ENCODE data around the gene PRRC2A.
A peak's percentile ranks its signal among the peaks of the same experiment; 100 is the strongest.

PRRC2A gene

DNA sequence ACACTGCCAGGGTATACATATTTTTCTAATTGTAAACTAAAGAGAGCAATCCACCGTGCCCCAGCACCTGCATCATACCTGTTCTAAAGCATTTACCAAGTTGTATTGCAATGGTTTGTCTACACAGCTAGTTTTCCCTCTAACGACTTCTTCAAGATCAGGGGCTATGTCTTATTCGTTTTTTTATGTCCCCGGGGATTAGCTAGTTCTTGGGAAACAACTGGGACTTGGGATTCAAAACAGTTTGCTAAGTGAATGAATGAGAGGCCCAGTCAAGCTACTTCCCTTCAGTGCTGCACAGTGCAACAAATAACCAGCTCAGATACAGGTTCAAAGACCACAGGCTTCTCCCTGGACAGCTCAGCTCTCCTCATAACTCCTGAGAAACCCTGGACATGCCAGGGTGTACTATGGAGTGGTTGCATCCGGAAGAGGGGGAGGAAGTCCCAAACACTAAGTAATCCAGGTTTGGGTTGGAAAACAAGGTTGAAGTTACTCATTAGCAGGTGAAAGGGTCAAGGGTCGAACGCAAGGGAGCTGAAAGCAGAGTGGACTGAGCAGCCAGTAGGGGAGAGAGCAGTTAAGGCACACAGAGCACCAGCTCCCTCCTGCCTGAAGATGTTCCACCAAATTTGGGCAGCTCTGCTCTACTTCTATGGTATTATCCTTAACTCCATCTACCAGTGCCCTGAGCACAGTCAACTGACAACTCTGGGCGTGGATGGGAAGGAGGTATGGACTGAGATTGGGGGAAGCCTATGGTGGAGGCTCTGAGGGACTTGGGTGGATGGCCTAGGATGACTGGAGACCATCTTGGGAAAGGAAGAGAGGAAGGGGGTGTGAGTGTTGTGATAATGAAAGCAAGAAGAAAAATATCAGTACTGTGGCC lies 35.1 kb downstream of the PRRC2A start, which contains the start of gene APOM:
Gene APOM (plus strand): TSS at position 546 of the 889 bp plus-strand sequence. CDS start 73 bp downstream, at position 619.
- Histone ChIP-seq H2AFZ (ENCODE audit: low read length, unreplicated experiment) (no peak within 1 kb of the TSS), H3K4me3 (ENCODE audit: low read depth, low read length) (no peak within 1 kb of the TSS), H3K27ac (ENCODE audit: low read depth, low read length) (no peak within 1 kb of the TSS), H3K36me3 (ENCODE audit: insufficient read depth, low read length) (no peaks in the 10 kb centered on the region), H3K27me3 (ENCODE audit: insufficient read depth, low read length) (no peaks in the 10 kb centered on the region), H3K4me1 (ENCODE audit: control insufficient read depth, insufficient read depth, low read length, unreplicated experiment) (peaks cover 21% of the 10 kb centered on the region), H3K79me2 (ENCODE audit: control insufficient read depth, insufficient read depth, low read length, unreplicated experiment) (peaks cover 50% of the 10 kb centered on the region)

DNA sequence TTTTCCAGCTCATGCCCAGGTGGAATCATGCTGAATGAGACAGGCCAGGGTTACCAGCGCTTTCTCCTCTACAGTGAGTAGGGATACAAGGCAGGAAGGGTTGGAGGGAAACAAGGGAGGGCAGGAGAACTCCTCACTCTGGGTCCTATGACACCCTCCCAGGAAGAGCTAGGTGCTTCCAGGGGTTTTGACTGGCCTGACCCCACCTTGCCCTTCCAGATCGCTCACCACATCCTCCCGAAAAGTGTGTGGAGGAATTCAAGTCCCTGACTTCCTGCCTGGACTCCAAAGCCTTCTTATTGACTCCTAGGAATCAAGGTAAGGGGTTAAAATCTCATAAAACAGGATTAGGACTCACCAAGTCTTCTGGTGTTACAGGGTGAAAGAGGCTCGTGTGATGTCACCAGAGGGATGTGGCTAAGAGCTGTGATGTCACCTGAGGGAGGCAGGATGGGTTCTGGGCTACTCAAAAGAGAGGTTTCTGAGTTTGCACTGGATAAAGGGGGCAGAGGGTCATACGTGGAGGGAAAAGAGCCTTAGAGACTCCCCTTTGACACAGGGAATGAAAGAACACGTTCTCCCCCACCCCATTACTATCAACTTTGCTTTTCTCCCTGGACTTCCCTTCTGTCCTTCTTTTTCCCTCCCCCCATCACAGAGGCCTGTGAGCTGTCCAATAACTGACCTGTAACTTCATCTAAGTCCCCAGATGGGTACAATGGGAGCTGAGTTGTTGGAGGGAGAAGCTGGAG lies 37.1 kb downstream of the PRRC2A start:
- no peak overlapping the region for H3K4me3 ChIP-seq (ENCODE audit: low read depth, low read length)
- H3K36me3 ChIP-seq (ENCODE audit: insufficient read depth, low read length): 0 out of 2 replicates have a peak, but pooled peaks cover 4% of the 10 kb centered on the region
- peaks cover 16% of the 10 kb centered on the region for H3K4me1 ChIP-seq (ENCODE audit: control insufficient read depth, insufficient read depth, low read length, unreplicated experiment)
- no peak overlapping the region for H3K27ac ChIP-seq (ENCODE audit: low read depth, low read length)
- H3K27me3 ChIP-seq (ENCODE audit: insufficient read depth, low read length): no peaks in the 10 kb centered on the region
- H2AFZ ChIP-seq (ENCODE audit: low read length, unreplicated experiment): no peak overlapping the region
- H3K79me2 ChIP-seq (ENCODE audit: control insufficient read depth, insufficient read depth, low read length, unreplicated experiment): peaks cover 46% of the 10 kb centered on the region

DNA sequence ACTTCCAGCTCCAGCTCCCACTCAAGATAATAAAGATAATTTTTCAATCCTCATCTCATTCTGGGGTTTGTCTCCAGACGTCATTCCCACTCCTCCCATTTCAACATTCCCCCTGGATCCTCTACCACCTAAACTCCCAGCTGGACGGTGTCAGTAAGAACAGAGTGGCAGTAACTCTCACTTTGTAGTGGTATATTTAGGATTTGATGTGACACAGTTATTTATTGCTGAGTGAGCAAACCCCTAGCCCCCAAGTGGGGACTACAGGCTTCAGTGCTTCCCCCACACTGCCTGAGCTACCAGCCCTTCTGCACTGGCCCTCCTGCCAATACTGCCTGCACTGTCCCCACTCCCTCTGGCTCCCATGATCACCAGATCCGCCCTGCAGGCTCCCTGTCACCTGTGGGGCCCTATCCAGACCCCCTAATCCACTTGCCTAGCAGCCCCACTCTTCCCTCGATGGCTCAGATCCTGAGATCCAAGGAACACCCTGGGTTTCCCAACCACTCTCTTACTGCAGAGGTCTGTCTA lies 37.7 kb downstream of the PRRC2A start:
- Histone ChIP-seq H3K36me3 (ENCODE audit: insufficient read depth, low read length) (0 out of 2 replicates have a peak, but pooled peaks cover 4% of the 10 kb centered on the region), H3K27me3 (ENCODE audit: insufficient read depth, low read length) (no peaks in the 10 kb centered on the region), H2AFZ (ENCODE audit: low read length, unreplicated experiment) (no peak overlapping the region), H3K4me1 (ENCODE audit: control insufficient read depth, insufficient read depth, low read length, unreplicated experiment) (peaks cover 16% of the 10 kb centered on the region), H3K79me2 (ENCODE audit: control insufficient read depth, insufficient read depth, low read length, unreplicated experiment) (peaks cover 51% of the 10 kb centered on the region), H3K27ac (ENCODE audit: low read depth, low read length) (no peak overlapping the region), H3K4me3 (ENCODE audit: low read depth, low read length) (no peak overlapping the region)

DNA sequence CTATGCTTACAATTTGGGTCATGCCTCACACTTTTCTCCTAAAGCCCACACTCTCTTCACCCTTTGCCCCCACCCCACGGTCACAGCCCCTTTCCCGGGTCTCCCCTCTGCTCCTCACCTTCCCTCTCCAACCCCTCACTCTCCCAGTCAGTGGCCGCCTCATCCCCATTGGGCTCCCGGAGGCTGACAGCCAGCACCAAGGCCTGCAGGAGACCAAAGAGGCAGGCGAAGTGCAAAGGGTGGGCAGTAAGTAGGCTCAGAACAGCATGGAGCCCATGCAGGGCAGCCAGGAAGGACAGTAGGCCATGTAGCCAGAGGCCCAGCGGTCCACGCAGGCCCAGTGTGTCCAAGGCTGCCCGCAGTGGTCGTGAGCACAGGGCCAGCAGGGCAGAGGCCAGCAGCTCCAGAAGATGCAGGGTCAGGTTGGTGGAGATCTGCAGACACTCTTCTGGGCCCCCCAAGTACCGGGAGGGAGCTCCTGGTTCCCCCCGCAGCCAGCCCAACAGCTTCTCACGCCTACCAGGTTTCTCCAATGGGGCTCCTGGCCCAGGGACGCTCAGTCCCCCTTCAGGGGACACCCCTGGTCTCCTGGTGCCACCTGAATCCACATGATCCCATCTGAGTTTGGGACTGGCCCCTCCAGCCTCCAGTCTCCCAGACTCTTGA lies 38.6 kb downstream of the PRRC2A start:
- no peak overlapping the region for H3K27ac ChIP-seq (ENCODE audit: low read depth, low read length)
- peaks cover 60% of the 10 kb centered on the region for H3K79me2 ChIP-seq (ENCODE audit: control insufficient read depth, insufficient read depth, low read length, unreplicated experiment)
- H3K4me1 ChIP-seq (ENCODE audit: control insufficient read depth, insufficient read depth, low read length, unreplicated experiment): peaks cover 14% of the 10 kb centered on the region
- 0 out of 2 replicates have a peak, but pooled peaks cover 4% of the 10 kb centered on the region for H3K36me3 ChIP-seq (ENCODE audit: insufficient read depth, low read length)
- H3K27me3 ChIP-seq (ENCODE audit: insufficient read depth, low read length): no peaks in the 10 kb centered on the region
- H2AFZ ChIP-seq (ENCODE audit: low read length, unreplicated experiment): no peak overlapping the region
- peak overlapping the region; percentile 91 for H3K4me3 ChIP-seq (ENCODE audit: low read depth, low read length)

DNA sequence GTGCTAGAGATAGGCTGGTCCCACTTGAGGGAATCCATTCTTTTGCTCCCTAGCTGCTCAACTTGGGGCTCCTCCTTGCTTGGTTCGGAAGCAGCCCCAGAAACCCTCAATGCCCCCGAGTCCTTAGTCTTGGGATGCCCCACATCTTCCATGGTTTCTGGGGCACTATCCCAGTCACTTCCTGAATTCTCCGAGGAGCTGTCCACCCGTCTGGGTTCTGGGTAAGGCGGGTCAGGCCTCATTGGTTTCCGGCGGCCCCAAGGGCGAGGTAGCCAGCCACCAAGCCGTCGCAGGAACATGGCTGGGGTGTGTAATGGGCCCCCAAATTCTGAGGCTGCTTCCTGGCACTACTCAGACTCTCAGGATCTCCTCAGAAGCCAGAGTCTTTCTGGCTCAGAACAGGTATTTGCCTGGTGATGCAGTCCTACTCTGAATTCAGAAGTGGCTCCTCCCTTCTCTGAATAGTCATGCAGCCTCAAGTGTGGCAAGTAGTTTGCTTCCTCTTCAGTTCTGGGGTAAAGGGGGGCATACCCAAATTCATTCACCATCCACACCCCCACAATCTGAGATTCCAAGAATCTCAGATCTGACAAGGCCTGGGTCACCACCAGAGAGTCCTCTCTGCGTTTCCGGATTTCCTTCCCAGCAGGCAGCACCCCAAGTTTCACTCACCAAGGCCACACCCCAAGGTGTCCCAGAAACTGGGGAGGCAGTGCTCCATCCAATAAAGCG lies 39.3 kb downstream of the PRRC2A start:
- H3K4me1 ChIP-seq (ENCODE audit: control insufficient read depth, insufficient read depth, low read length, unreplicated experiment): peaks cover 14% of the 10 kb centered on the region
- H3K79me2 ChIP-seq (ENCODE audit: control insufficient read depth, insufficient read depth, low read length, unreplicated experiment): peaks cover 64% of the 10 kb centered on the region
- 0 out of 2 replicates have a peak, but pooled peaks cover 4% of the 10 kb centered on the region for H3K36me3 ChIP-seq (ENCODE audit: insufficient read depth, low read length)
- peak overlapping the region; percentile 35 for H2AFZ ChIP-seq (ENCODE audit: low read length, unreplicated experiment)
- no peaks in the 10 kb centered on the region for H3K27me3 ChIP-seq (ENCODE audit: insufficient read depth, low read length)
- H3K27ac ChIP-seq (ENCODE audit: low read depth, low read length): peak overlapping the region; percentile 52
- peak overlapping the region; percentile 91 for H3K4me3 ChIP-seq (ENCODE audit: low read depth, low read length)

DNA sequence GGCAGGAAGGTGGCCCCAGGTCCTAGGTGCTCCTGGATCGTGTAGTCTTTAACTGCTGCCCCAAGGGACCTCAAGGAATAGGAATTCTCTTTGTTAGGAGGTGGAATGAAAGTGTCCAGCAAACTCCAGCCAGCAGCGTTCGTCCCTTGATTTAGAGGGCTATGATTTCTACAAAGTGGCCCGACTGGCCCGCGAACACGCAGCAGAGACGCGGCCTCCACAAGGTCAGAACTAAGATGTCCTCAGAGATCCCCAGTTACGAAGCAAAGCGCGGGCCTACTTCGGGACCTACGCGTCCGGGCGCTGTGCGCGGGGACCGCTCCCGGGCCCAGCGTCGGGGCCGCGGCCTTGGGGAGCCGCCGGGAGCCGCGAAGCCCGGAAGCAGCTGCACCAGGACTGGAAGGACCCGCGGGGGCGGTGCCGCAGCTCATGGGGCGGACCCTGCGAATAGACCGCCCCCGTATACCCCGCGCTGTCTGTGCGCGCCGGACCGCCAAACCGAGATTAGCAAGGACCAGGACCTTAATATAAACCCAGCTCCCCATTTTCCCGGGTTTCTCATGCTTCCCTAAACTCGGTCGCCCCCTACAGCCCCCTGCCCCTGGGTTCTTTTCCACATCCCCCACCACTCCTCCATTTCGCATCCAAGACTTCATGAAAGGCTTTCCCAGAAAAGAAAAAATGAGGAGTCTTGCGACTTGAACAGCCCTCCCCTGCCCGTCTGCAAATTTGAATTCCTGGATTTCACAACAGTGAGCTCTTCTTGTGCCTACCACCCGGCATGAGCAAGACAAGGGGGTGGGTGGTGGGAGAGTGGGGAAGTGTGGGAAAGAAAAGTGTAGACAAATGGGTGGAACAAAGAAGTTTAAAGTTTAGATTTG lies 40.1 kb downstream of the PRRC2A start, which contains the start of gene C6orf47:
Gene C6orf47 (minus strand): TSS at position 398 of the 881 bp plus-strand sequence. CDS start 831 bp downstream, outside the sequence.
- Histone ChIP-seq H2AFZ (ENCODE audit: low read length, unreplicated experiment) (peak within 1 kb of the TSS; percentile 35), H3K27ac (ENCODE audit: low read depth, low read length) (peak within 1 kb of the TSS; percentile 52), H3K27me3 (ENCODE audit: insufficient read depth, low read length) (no peaks in the 10 kb centered on the region), H3K4me3 (ENCODE audit: low read depth, low read length) (peak within 1 kb of the TSS; percentile 91), H3K4me1 (ENCODE audit: control insufficient read depth, insufficient read depth, low read length, unreplicated experiment) (peaks cover 14% of the 10 kb centered on the region), H3K79me2 (ENCODE audit: control insufficient read depth, insufficient read depth, low read length, unreplicated experiment) (peaks cover 64% of the 10 kb centered on the region), H3K36me3 (ENCODE audit: insufficient read depth, low read length) (0 out of 2 replicates have a peak, but pooled peaks cover 4% of the 10 kb centered on the region)

DNA sequence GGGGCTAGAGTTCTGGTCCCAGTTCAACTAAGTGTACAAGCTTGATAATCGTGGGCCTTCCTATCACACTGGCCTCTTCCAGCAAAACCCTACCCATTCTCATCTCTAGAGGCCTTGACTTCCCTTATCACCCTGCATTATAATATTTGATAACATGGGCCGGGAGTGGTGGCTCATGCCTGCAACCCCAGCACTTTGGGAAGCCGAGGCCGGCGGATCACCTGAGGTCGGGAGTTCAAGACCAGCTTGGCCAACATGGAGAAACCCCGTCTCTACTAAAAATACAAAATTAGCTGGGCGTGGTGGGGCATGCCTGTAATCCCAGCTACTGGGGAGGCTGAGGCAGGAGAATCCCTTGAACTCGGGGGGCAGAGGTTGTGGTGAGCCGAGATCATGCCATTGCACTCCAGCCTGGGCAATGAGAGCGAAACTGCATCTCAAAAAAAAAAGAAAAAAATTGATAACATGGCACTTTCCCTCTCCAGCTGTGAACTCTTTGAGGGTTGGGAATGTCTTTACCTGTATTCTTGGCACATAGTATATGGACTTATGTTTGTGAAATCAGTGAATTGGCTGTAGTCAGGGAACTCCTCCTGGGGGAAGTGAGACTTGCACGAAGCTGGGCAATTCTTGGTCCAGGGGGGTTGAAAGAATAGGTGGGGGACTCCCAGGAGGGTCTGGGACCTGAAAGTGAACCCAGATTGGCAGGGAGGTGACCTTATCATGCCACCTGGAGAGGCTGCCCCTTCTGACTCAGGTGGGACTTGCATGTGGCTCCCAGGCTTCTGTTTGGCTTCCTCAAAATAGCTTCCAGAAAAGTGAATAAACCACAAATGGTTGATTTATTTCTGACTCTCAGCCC lies 41.0 kb downstream of the PRRC2A start:
- peak overlapping the region; percentile 52 for H3K27ac ChIP-seq (ENCODE audit: low read depth, low read length)
- H3K79me2 ChIP-seq (ENCODE audit: control insufficient read depth, insufficient read depth, low read length, unreplicated experiment): peaks cover 64% of the 10 kb centered on the region
- H3K27me3 ChIP-seq (ENCODE audit: insufficient read depth, low read length): no peaks in the 10 kb centered on the region
- H3K4me1 ChIP-seq (ENCODE audit: control insufficient read depth, insufficient read depth, low read length, unreplicated experiment): peaks cover 14% of the 10 kb centered on the region
- H3K36me3 ChIP-seq (ENCODE audit: insufficient read depth, low read length): 0 out of 2 replicates have a peak, but pooled peaks cover 4% of the 10 kb centered on the region
- H2AFZ ChIP-seq (ENCODE audit: low read length, unreplicated experiment): no peak overlapping the region
- peak overlapping the region; percentile 91; the same call in 1 of the 2 replicates for H3K4me3 ChIP-seq (ENCODE audit: low read depth, low read length)

DNA sequence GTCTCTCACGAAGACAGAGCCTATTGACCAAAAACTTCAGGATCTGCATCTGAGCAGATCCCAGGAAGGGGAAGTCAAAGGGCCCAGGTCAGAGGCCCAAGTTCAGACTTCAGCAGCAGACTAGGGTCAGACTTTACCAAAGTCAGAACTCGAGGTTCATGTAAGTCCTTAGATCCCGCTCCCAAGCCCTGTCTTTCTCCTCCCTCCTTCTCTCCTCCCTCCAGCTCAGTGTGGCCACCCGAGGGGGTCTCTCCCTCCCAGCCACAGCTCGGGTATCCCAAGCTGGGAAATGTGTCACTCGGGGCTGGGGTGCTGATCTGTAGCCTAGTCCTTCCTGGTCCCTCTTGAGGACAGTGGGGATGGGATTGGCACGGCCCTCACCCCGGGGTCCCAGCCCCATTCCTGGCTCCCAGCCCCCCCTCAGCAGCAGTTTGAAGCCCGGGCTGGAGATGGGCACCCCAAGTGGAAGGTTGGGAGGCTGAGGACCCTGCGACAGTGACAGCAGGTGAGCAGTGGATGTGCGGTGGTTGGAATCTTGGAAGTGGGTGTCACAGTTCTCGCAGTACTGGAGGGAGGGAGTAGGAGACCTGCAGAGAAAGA lies 41.7 kb downstream of the PRRC2A start:
- peaks cover 4% of the 10 kb centered on the region; the same call in 1 of the 2 replicates for H3K36me3 ChIP-seq (ENCODE audit: insufficient read depth, low read length)
- H2AFZ ChIP-seq (ENCODE audit: low read length, unreplicated experiment): no peak overlapping the region
- H3K79me2 ChIP-seq (ENCODE audit: control insufficient read depth, insufficient read depth, low read length, unreplicated experiment): peaks cover 70% of the 10 kb centered on the region
- no peak overlapping the region for H3K4me3 ChIP-seq (ENCODE audit: low read depth, low read length)
- no peaks in the 10 kb centered on the region for H3K27me3 ChIP-seq (ENCODE audit: insufficient read depth, low read length)
- peaks cover 20% of the 10 kb centered on the region for H3K4me1 ChIP-seq (ENCODE audit: control insufficient read depth, insufficient read depth, low read length, unreplicated experiment)
- no peak overlapping the region for H3K27ac ChIP-seq (ENCODE audit: low read depth, low read length)
